Naive thymus-derived CD4-positive, alpha-beta T cell (primary cell): ENCODE measurements around the gene RAP1B. TPM values are rescaled to one million over a fixed set of nuclear protein-coding genes. Genes with fewer than 3 reads are reported as not detected.

ENCODE experiments used
- ATAC-seq: fragments of 150-1000 bp; cut with Tn5 transposase; 2 replicates; pipeline ENCODE4 v1.10.0; 2021; ENCODE audit warnings: mild to moderate bottlenecking, moderate library complexity
- CTCF ChIA-PET: fragments of 350-600 bp; sonication (Branson Sonifier 250); formaldehyde crosslinking; loops from one replicate; lab custom pipeline; 2021; ENCODE audit warnings: antibody characterized with exemption; lab: Charles Lee
- POLR2A ChIA-PET: fragments of 350-600 bp; sonication (Branson Sonifier 250); formaldehyde crosslinking; loops from one replicate; lab custom pipeline; 2021; ENCODE audit warnings: antibody characterized with exemption, inconsistent platforms; lab: Charles Lee
- DNase-seq, 9 donors: peaks; one replicate each; pipeline versions ENCODE4 v3.0.0 to v3.0.0-alpha.2; 2020 to 2022; ENCODE audit warnings: mixed read lengths in 1 of 9
- H3K27ac ChIP-seq: one replicate; pipeline ENCODE4 v1.7.0; 2013; ENCODE audit warnings: mild to moderate bottlenecking, low read depth, low read length, moderate library complexity
- H3K27me3 ChIP-seq, 2 donors: one replicate each; pipeline ENCODE4 v1.7.0; 2013; ENCODE audit warnings: low read length in 2 of 2, mild to moderate bottlenecking in 2 of 2, moderate library complexity in 2 of 2; ENCODE audit not compliant: control insufficient read depth in 2 of 2, insufficient read depth in 2 of 2
- H3K36me3 ChIP-seq, 3 experiments: 1 replicate in 2 of 3; 2 replicates in 1 of 3; pipeline ENCODE4 v1.7.0; 2013; ENCODE audit warnings: low read length in 3 of 3, mild to moderate bottlenecking in 3 of 3, moderate library complexity in 1 of 3; ENCODE audit not compliant: insufficient read depth in 3 of 3, control insufficient read depth in 2 of 3
- H3K4me1 ChIP-seq, 2 donors: one replicate each; pipeline ENCODE4 v1.7.0; 2013; ENCODE audit warnings: low read length in 2 of 2, mild to moderate bottlenecking in 2 of 2, moderate library complexity in 1 of 2; ENCODE audit not compliant: control insufficient read depth in 2 of 2, insufficient read depth in 2 of 2
- H3K4me3 ChIP-seq: 2 replicates; pipeline ENCODE4 v1.7.0; 2013; ENCODE audit warnings: mild to moderate bottlenecking, low read length
- H3K9me3 ChIP-seq, 3 experiments: 1 replicate in 2 of 3; 2 replicates in 1 of 3; pipeline ENCODE4 v1.7.0; 2013; ENCODE audit warnings: low read length in 3 of 3; ENCODE audit not compliant: control insufficient read depth in 2 of 3
- H3K27ac Mint-ChIP-seq, 9 donors: one replicate each; pipeline ENCODE4 v1.8.0; 2020 to 2022; ENCODE audit warnings: mixed read lengths in 9 of 9, mild to moderate bottlenecking in 8 of 9, moderate library complexity in 5 of 9, inconsistent platforms in 2 of 9
- H3K27me3 Mint-ChIP-seq, 5 donors: one replicate each; pipeline ENCODE4 v1.8.0; 2021 to 2022; ENCODE audit warnings: mixed read lengths in 5 of 5, mild to moderate bottlenecking in 1 of 5
- H3K36me3 Mint-ChIP-seq, 5 donors: one replicate each; pipeline ENCODE4 v1.8.0; 2020 to 2022; ENCODE audit warnings: mixed read lengths in 5 of 5, mild to moderate bottlenecking in 3 of 5, inconsistent platforms in 1 of 5
- H3K4me1 Mint-ChIP-seq, 7 donors: one replicate each; pipeline ENCODE4 v1.8.0; 2020 to 2022; ENCODE audit warnings: mixed read lengths in 7 of 7, mild to moderate bottlenecking in 3 of 7, inconsistent platforms in 1 of 7
- H3K4me3 Mint-ChIP-seq, 10 donors: one replicate each; pipeline ENCODE4 v1.8.0; 2020 to 2022; ENCODE audit warnings: mild to moderate bottlenecking in 10 of 10, mixed read lengths in 10 of 10, moderate library complexity in 6 of 10, inconsistent platforms in 2 of 10
- H3K9me3 Mint-ChIP-seq, 11 donors: one replicate each; pipeline ENCODE4 v1.8.0; 2020 to 2022; ENCODE audit warnings: mixed read lengths in 11 of 11, mild to moderate bottlenecking in 4 of 11, inconsistent platforms in 1 of 11, moderate library complexity in 1 of 11
- intact Hi-C, 2 donors: fragments of 100-400 bp; cut with micrococcal nuclease; formaldehyde crosslinking; loops; one replicate each; pipeline ENCODE4 v1.15.1; 2023
- polyA plus RNA-seq, 2 donors: library from polyadenylated mRNA; unstranded; fragments of 300-500 nt; fragmentation: Illumina TruSeq; gene quantifications; one replicate each; pipeline ENCODE4 v1.2.3, GENCODE V29; 2021
- total RNA-seq, 6 experiments: library from RNA in 5 of 6; stranded (reverse) in 5 of 6; gene quantifications; 1 replicate in 5 of 6; 2 replicates in 1 of 6; pipeline ENCODE4 v1.2.3 and lab custom pipeline; 2021 to 2026

RAP1B gene
- total and polyA plus RNA-seq, 7 experiments from 2014 or later: 202 to 596 (median 224) TPM

- Mint-ChIP-seq H3K4me3 (peak overlapping the region in 8 of 10 donors; percentile 11 to 98 (median 66)), H3K27me3 (no peaks in the 10 kb centered on the region), H3K9me3 (peaks cover 0 to 18% (median 5%) of the 10 kb centered on the region in 11 donors), H3K27ac (peak overlapping the region in 8 of 9 donors; percentile 10 to 90 (median 58)), H3K36me3 (peaks cover 16 to 55% (median 40%) of the 10 kb centered on the region in 5 donors), H3K4me1 (peaks cover 63 to 99% (median 91%) of the 10 kb centered on the region in 7 donors)
- intact Hi-C loops: no loop called here
- Histone ChIP-seq H3K9me3 (peaks cover 0 to 9% (median 0%) of the 10 kb centered on the region in 3 experiments), H3K36me3 (peaks cover 0 to 25% (median 0%) of the 10 kb centered on the region in 3 experiments), H3K4me3 (no peak overlapping the region), H3K27ac (peak overlapping the region; percentile 26), H3K4me1 (peaks cover 44 to 55% of the 10 kb centered on the region in 2 donors), H3K27me3 (no peaks in the 10 kb centered on the region)
- ChIA-PET CTCF (interaction anchor here (1.6 kb wide), 1 partner anchor 11 kb away, joined by 4 read pairs; no protein-coding TSS in a partner anchor), POLR2A (interaction anchor here (0.5 to 3.4 kb wide), 6 partner anchors 10 to 62 kb away, joined by 3 to 18 read pairs (median 4); no protein-coding TSS in a partner anchor)
- ATAC-seq (no peak), DNase-seq (no peak)
Measured at GRCh38 chr12:68623059-68623458, 12.4 kb downstream of the RAP1B start.

- ATAC-seq (no peak), DNase-seq (no peak)
- H3K9me3 ChIP-seq: peaks cover 0 to 11% (median 0%) of the 10 kb centered on the region in 3 experiments
- peaks cover 0 to 27% (median 0%) of the 10 kb centered on the region in 3 experiments for H3K36me3 ChIP-seq
- Mint-ChIP-seq H3K36me3 (peaks cover 16 to 55% (median 47%) of the 10 kb centered on the region in 5 donors), H3K4me1 (peaks cover 59 to 99% (median 91%) of the 10 kb centered on the region in 7 donors), H3K9me3 (peaks cover 0 to 22% (median 7%) of the 10 kb centered on the region in 11 donors), H3K4me3 (peak overlapping the region in 8 of 10 donors; percentile 18 to 98 (median 65)), H3K27ac (peak overlapping the region in 6 of 9 donors; percentile 28 to 90 (median 68)), H3K27me3 (no peaks in the 10 kb centered on the region)
- H3K4me1 ChIP-seq: peaks cover 41 to 47% of the 10 kb centered on the region in 2 donors
- no peak overlapping the region for H3K4me3 ChIP-seq
- POLR2A ChIA-PET: interaction anchor here (0.6 to 1.5 kb wide), 4 partner anchors 13 to 146 kb away, joined by 3 to 4 read pairs (median 4); partner anchors contain the start of gene RAP1B
- CTCF ChIA-PET: interaction anchor here (0.8 to 1.6 kb wide), 2 partner anchors 12 to 123 kb away, joined by 3 to 4 read pairs; no protein-coding TSS in a partner anchor
- intact Hi-C loops: no loop called here
- H3K27ac ChIP-seq: no peak overlapping the region
- H3K27me3 ChIP-seq: no peaks in the 10 kb centered on the region
Measured at GRCh38 chr12:68623984-68624383, 13.3 kb downstream of the RAP1B start.

DNA sequence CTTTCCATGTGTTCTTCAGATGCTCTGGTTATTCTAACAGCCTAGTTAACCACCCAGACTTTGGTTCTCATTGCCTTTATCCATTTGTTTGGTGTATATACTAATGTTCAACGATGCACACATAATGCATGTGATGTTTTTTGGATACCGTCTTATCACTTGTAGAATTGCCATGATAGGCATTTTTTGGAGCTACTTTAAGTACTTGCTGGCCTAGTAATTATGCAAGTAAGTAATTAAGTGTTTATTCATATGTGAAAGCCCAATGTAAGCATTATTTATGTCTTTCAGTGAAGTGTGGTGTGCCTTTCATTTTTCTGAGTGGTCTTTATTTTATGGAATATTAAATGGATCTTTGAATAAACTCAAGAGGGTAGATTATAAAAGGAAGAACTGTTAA lies 14.2 kb downstream of the RAP1B start:
- CTCF ChIA-PET: interaction anchor here (0.9 kb wide), 1 partner anchor 10 kb away, joined by 4 read pairs; no protein-coding TSS in a partner anchor
- H3K36me3 Mint-ChIP-seq: peaks cover 16 to 58% (median 48%) of the 10 kb centered on the region in 5 donors

GRCh38 chr12:68627673-68628319 lies 17.1 kb downstream of the RAP1B start:
- ATAC-seq: no peak
- DNase-seq: no peak
- POLR2A ChIA-PET: interaction anchor here (0.9 to 2.4 kb wide), 4 partner anchors 9 to 17 kb away, joined by 3 to 10 read pairs (median 4); partner anchors contain the start of gene RAP1B
- Histone ChIP-seq H3K4me3 (no peak overlapping the region), H3K27ac (no peak overlapping the region), H3K27me3 (no peaks in the 10 kb centered on the region), H3K4me1 (peaks cover 39 to 47% of the 10 kb centered on the region in 2 donors), H3K36me3 (peaks cover 0 to 30% (median 0%) of the 10 kb centered on the region in 3 experiments), H3K9me3 (peaks cover 0 to 11% (median 0%) of the 10 kb centered on the region in 3 experiments)
- H3K4me1 Mint-ChIP-seq: peaks cover 49 to 95% (median 88%) of the 10 kb centered on the region in 7 donors
- peak overlapping the region in 6 of 10 donors; percentile 4 to 83 (median 32) for H3K4me3 Mint-ChIP-seq
- peaks cover 16 to 59% (median 48%) of the 10 kb centered on the region in 5 donors for H3K36me3 Mint-ChIP-seq
- CTCF ChIA-PET: interaction anchor here (0.8 kb wide), 1 partner anchor 33 kb away, joined by 3 read pairs; no protein-coding TSS in a partner anchor
- H3K9me3 Mint-ChIP-seq: peaks cover 0 to 22% (median 7%) of the 10 kb centered on the region in 11 donors
- peak overlapping the region in 6 of 9 donors; percentile 30 to 86 (median 60) for H3K27ac Mint-ChIP-seq
- no peaks in the 10 kb centered on the region for H3K27me3 Mint-ChIP-seq
- intact Hi-C loops: loop anchor here (1.0 to 2.0 kb wide), 2 partner anchors 8 to 13 kb away; no protein-coding TSS in a partner anchor

More for the DNA sequence above, 14.2 kb downstream of the RAP1B start:
- ATAC-seq (no peak), DNase-seq (no peak)
- no peaks in the 10 kb centered on the region for H3K27me3 ChIP-seq
- H3K4me1 ChIP-seq: peaks cover 44 to 47% of the 10 kb centered on the region in 2 donors
- peak overlapping the region in 6 of 10 donors; percentile 3 to 98 (median 28) for H3K4me3 Mint-ChIP-seq
- H3K4me3 ChIP-seq: no peak overlapping the region
- peaks cover 0 to 22% (median 7%) of the 10 kb centered on the region in 11 donors for H3K9me3 Mint-ChIP-seq
- POLR2A ChIA-PET: interaction anchor here (0.5 to 1.5 kb wide), 5 partner anchors 14 to 207 kb away, joined by 3 to 4 read pairs (median 3); partner anchors contain the start of gene RAP1B
- H3K4me1 Mint-ChIP-seq: peaks cover 57 to 98% (median 91%) of the 10 kb centered on the region in 7 donors
- peaks cover 0 to 11% (median 0%) of the 10 kb centered on the region in 3 experiments for H3K9me3 ChIP-seq
- H3K27ac Mint-ChIP-seq: peak overlapping the region in 7 of 9 donors; percentile 5 to 72 (median 32)
- H3K27ac ChIP-seq: no peak overlapping the region
- H3K27me3 Mint-ChIP-seq: no peaks in the 10 kb centered on the region
- intact Hi-C loops: no loop called here
- peaks cover 0 to 27% (median 0%) of the 10 kb centered on the region in 3 experiments for H3K36me3 ChIP-seq

- Histone ChIP-seq H3K4me3 (no peak overlapping the region), H3K4me1 (peaks cover 32 to 50% of the 10 kb centered on the region in 2 donors), H3K9me3 (peaks cover 0 to 11% (median 0%) of the 10 kb centered on the region in 3 experiments), H3K36me3 (peaks cover 0 to 30% (median 0%) of the 10 kb centered on the region in 3 experiments), H3K27ac (peak overlapping the region; percentile 22), H3K27me3 (no peaks in the 10 kb centered on the region)
- DNase-seq: no peak
- intact Hi-C loops: loop anchor here (1.0 to 2.0 kb wide), 3 partner anchors 9 to 14 kb away; no protein-coding TSS in a partner anchor
- Mint-ChIP-seq H3K27ac (peak overlapping the region in 8 of 9 donors; percentile 55 to 87 (median 82)), H3K4me1 (peaks cover 48 to 95% (median 88%) of the 10 kb centered on the region in 7 donors), H3K36me3 (peaks cover 16 to 56% (median 42%) of the 10 kb centered on the region in 5 donors), H3K9me3 (peaks cover 0 to 22% (median 7%) of the 10 kb centered on the region in 11 donors), H3K4me3 (peak overlapping the region in 9 of 10 donors; percentile 44 to 83 (median 76)), H3K27me3 (no peaks in the 10 kb centered on the region)
- ATAC-seq: peak; percentile 27
- POLR2A ChIA-PET: interaction anchor here (0.7 to 2.4 kb wide), 5 partner anchors 8 to 64 kb away, joined by 3 to 10 read pairs (median 3); partner anchors contain the start of gene NUP107
- CTCF ChIA-PET: no interaction called here
Measured at GRCh38 chr12:68628698-68629097, 18.0 kb downstream of the RAP1B start.
